Gastrocnemius medialis (tissue), 4 donors: ENCODE results near the gene RNF167.

ENCODE experiments used
- POLR2A ChIP-seq, 2 donors: fragments of 450-650 bp; IDR thresholded peaks; one replicate each; pipeline ENCODE4 v1.6.1; 2017; ENCODE audit warnings: antibody characterized with exemption in 2 of 2, mild to moderate bottlenecking in 2 of 2, moderate library complexity in 2 of 2
- TF ChIP-seq, protein P1 (sequence below), 5 experiments: fragments of 450-650 bp in 3 of 5; fragments of 200-600 bp in 2 of 5; sonication (generic) in 2 of 5; IDR thresholded peaks in 4 of 5; conservative IDR thresholded peaks in 1 of 5; 1 replicate in 4 of 5; 2 replicates in 1 of 5; pipeline ENCODE4 v1.5.1; 2016 to 2019; ENCODE audit warnings: antibody characterized with exemption in 5 of 5, mild to moderate bottlenecking in 3 of 5, moderate library complexity in 3 of 5

DNA sequence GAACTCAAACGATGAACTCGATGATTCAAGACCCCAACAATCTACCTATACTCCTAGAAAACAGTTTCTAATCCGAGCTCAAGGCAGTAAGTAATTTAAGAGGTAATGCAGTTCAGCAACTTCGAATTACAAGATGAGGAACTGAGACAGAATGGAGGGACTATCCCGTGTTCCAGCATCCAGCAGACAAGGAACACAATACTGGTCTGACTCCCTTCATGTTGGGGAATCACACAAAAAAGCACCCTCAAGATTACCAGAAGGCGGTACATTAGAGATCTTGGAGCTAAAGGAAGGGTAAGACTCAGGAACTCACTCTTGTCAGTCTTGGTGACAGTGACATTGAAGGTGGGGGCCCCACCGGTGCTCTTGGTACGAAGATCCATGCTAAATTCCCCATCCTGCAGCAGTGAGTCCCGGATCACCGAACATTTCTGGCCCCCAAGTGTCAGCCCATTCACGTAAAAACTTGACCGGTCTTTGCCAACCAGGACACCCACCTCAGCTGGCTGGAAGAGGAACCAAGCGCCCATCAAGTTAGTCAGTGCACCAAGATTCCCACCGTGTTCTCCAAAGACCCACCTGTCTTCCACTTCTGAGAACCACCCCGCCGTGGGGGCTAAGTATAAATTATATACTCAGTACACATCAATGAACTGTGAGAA lies 6.4 kb downstream of the RNF167 start:
- TF ChIP-seq, protein P1, sequence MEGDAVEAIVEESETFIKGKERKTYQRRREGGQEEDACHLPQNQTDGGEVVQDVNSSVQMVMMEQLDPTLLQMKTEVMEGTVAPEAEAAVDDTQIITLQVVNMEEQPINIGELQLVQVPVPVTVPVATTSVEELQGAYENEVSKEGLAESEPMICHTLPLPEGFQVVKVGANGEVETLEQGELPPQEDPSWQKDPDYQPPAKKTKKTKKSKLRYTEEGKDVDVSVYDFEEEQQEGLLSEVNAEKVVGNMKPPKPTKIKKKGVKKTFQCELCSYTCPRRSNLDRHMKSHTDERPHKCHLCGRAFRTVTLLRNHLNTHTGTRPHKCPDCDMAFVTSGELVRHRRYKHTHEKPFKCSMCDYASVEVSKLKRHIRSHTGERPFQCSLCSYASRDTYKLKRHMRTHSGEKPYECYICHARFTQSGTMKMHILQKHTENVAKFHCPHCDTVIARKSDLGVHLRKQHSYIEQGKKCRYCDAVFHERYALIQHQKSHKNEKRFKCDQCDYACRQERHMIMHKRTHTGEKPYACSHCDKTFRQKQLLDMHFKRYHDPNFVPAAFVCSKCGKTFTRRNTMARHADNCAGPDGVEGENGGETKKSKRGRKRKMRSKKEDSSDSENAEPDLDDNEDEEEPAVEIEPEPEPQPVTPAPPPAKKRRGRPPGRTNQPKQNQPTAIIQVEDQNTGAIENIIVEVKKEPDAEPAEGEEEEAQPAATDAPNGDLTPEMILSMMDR (IDR thresholded peaks at IDR 0.05 in 4 of 5, conservative IDR thresholded peaks at IDR 0.05 in 1 of 5) = no peak
- no peak for TF ChIP-seq POLR2A (IDR thresholded peaks at IDR 0.05)
